Activated CD8-positive, alpha-beta memory T cell treated with anti-CD3 and anti-CD28 coated beads for 48 hours (primary cell): ENCODE data around the gene CRACR2B.

Experiments
- DNase-seq, 3 experiments: peaks; one replicate each; pipeline ENCODE4 v3.0.0-alpha.2; 2020; ENCODE audit warnings: low read depth in 2 of 3, low spot score in 2 of 3

Gene CRACR2B

GRCh38 chr11:850775-851763 lies 23.4 kb downstream of the CRACR2B start:
- no peak for DNase-seq

- DNase-seq: no peak
Measured at GRCh38 chr11:852762-853161, 25.0 kb downstream of the CRACR2B start.

- no peak for DNase-seq
Measured at GRCh38 chr11:853682-854448, 26.1 kb downstream of the CRACR2B start.

GRCh38 chr11:854601-855329 lies 27.0 kb downstream of the CRACR2B start:
- DNase-seq: no peak

DNA sequence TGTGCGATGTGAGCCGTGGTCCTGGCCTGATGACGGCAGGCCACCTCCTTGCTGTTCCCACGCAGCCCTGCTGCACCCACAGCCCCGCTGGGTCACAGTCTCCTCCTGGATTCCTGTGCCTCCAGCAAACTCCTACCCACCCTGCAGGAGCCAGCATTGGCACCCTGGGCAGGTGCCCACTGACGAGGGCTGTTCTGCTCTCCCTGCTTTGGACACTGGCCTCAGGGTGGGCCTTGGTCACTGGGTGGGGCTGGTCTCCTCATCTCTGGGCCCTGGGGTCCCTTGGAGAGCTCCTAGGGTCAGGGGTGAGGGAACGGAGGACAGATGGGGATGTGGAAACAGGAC lies 27.6 kb downstream of the CRACR2B start:
- DNase-seq: no peak

DNA sequence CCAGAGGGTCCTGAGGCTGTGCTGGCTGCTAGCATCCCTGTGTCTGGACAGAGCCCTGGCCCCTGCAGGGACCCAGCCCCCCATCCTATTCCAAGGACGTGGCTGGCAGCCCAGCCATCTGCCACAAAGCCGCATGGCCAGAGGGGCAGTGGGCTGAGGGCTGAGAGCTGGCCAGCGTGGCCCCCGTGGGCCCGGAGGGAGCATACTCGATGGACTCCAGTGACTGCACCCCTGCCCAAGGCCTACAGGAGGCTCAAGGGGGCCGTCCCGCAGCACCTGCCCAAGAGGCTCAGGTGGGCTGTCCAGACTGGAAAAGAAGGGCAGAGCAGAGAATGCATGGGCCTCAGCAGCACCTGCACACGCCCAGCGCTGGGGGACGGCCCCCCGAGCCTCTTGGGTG lies 28.1 kb downstream of the CRACR2B start:
- no peak for DNase-seq

GRCh38 chr11:856397-856796 lies 28.7 kb downstream of the CRACR2B start:
- no peak for DNase-seq

DNA sequence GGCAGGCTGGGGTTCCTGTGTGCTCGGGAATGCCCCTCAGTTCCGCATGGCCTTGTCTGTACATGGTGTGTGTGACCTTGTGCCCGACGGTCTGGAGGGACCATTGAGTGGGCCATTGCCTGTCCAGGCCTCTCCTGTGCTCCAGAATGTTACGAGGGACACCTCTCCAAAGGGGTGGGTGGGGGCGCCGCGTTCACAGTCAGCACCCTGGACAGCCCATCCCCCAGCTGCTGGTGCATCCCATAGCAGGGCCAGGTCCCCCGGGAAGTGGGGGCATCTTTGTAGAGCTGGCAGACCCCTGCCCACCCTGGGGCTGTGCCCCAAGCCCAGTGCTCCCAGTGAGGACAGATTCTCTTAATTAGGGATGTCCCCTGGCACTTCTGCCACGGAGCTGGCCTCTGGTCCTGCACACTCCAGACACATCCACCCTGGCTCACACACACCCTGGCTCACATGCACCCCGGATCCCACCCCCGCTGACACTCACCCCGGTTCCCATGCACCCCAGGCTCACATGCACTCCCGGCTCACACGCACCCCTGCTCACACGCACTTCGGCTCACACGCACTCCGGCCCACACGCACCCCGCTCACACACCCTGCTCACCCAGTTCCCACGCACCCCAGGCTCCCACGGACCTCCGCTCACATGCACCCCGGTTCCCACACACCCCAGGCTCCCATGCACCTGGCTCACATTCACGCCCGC lies 30.5 kb downstream of the CRACR2B start:
- no peak for DNase-seq

DNA sequence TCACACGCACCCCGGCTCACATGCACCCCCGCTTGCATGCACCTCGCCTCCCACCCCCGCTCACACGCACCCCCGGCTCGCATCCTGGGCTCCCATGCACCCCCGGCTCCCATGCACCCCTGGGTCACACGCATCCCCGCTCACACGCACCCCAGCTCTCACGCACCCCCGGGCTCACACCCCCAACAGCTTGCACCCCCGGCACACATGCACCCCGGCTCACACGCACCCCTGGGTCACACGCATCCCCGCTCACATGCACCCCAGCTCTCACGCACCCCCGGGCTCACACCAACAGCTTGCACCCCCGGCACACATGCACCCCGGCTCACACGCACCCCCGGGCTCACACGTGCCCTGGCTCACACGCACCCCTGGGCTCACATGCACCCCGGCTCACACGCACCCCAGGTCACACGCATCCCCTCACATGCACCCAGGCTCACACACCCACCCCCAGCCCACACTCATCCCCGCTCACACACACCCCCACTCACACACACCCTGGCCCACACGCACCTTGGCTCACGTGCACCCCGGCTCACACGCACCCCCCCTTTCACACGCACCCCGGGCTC lies 31.1 kb downstream of the CRACR2B start:
- no peak for DNase-seq

DNA sequence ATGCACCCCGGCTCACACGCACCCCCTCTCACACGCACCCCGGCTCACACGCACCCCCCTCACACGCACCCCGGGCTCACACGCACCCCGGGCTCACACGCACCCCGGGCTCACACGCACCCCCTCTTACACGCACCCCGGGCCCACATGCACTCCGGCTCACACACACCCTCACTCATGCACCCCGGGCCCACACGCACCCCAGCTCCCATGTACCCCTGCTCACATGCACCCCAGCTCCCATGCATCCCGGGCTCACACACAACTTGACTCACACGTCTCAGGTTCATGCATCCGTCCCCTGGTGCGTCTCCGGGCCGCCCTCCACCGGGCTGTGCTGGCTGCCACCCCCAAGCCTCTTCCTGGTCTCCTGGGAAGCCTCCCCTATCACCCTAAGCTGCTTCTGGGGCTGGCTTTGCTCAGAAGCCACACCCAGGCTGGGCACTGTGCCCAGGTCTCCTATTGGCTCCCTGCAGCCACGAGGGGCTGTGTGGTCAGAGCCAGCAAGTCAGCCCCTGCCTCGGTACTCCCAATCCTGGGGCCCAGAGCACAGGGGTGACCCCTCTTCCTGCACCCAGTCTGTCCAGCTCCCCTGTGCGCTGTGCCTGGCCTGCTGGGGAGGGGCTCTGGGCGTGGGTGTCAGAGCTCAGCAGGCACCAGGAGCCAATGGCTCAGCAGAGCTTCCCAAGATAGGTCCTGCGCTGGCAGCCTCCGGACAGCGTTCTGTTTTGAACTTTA lies 31.8 kb downstream of the CRACR2B start:
- no peak for DNase-seq

- no peak for DNase-seq
Measured at GRCh38 chr11:860234-861104, 32.8 kb downstream of the CRACR2B start.

GRCh38 chr11:861105-861479 lies 33.4 kb downstream of the CRACR2B start:
- DNase-seq: no peak

DNA sequence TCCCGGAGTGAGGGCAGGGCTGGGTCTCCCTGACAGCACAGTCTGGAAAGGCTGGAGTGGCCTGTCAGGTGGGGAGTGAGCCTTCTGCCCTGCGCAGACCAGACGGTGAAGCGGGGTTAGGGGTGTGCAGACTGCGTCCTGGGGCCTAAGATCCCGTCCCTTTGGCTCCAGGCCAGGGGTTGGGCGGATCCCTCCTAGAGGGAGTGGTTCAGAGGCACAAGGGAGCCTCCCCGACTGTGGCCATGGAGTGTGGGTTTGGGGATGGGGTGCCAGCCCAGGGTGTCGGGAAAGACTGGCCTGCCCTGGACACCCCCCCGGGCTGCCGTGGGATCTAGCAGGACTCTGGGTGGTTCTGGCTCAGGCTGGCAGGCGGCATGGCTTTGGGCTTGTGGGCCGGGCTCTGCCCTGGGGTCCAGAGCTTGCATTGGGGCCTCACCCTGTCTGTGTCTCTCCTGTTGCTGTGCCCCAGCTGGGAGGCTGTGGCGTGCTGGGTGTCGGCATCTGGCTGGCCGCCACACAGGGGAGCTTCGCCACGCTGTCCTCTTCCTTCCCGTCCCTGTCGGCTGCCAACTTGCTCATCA lies 34.5 kb downstream of the CRACR2B start:
- DNase-seq: no peak

DNA sequence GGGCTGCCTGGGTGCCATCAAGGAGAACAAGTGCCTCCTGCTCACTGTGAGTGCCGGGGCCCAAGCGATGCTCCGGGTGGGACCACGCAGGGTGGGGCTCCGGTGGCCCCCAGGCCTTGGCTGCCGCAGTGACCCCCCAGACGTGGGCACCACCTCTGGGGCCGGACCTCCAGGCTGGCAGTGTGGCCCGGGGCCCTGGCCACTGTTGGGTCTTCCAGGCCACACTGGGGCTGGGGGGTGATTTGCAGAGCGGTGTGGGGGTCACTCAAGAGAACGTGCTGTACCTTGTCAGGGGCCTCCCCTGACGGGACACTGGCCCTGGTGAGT lies 34.9 kb downstream of the CRACR2B start:
- no peak for DNase-seq

GRCh38 chr11:863023-863909 lies 35.5 kb downstream of the CRACR2B start:
- no peak for DNase-seq

GRCh38 chr11:863910-864827 lies 36.5 kb downstream of the CRACR2B start:
- no peak for DNase-seq

DNA sequence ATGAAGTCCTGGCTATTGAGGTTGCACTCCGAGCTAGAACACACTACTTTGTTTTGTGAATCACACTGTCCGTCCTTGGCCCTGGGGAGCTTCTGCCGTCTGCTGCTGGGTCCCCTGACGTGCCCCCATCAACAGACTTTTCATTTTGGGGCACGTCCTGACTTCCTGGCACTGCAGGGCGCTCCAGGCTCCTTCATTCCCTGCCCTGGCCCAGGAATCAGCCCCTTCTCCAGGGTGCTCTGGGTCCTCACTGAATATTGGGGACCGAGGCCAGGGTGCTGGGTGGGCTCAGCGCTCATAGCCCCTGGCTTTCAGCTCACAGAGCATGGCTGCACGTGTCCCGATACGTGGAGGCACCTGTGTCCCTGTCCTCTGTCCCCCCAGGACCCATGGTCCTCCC lies 37.2 kb downstream of the CRACR2B start:
- no peak for DNase-seq
